NCI-H1105 (cell line): ENCODE data around the gene PIEZO2.
A peak's percentile ranks its signal among the peaks of the same experiment; 100 is the strongest.

Source experiments
- DNase-seq: peaks from one replicate; lab custom pipeline; 2025; lab: John Stamatoyannopoulos, UW

PIEZO2 gene

GRCh38 chr18:10787293-10787901 lies 362.0 kb downstream of the PIEZO2 start:
- peak; percentile 66 for DNase-seq

- no peak for DNase-seq
Measured at GRCh38 chr18:10785798-10786197, 363.6 kb downstream of the PIEZO2 start.

GRCh38 chr18:10784596-10785202 lies 364.7 kb downstream of the PIEZO2 start:
- DNase-seq = no peak

GRCh38 chr18:10783941-10784340 lies 365.4 kb downstream of the PIEZO2 start:
- DNase-seq = no peak

GRCh38 chr18:10776493-10776892 lies 372.9 kb downstream of the PIEZO2 start:
- DNase-seq = no peak

- DNase-seq = no peak
Measured at GRCh38 chr18:10775026-10775425, 374.3 kb downstream of the PIEZO2 start.

- no peak for DNase-seq
Measured at GRCh38 chr18:10771053-10771709, 378.2 kb downstream of the PIEZO2 start.

GRCh38 chr18:10770264-10770663 lies 379.1 kb downstream of the PIEZO2 start:
- DNase-seq = no peak

GRCh38 chr18:10768221-10768620 lies 381.1 kb downstream of the PIEZO2 start:
- no peak for DNase-seq

- DNase-seq = no peak
Measured at GRCh38 chr18:10767658-10768057, 381.7 kb downstream of the PIEZO2 start.

- DNase-seq = no peak
Measured at GRCh38 chr18:10760986-10761385, 388.4 kb downstream of the PIEZO2 start.

GRCh38 chr18:10759241-10759640 lies 390.1 kb downstream of the PIEZO2 start:
- no peak for DNase-seq

- DNase-seq = no peak
Measured at GRCh38 chr18:10757946-10758345, 391.4 kb downstream of the PIEZO2 start.

- DNase-seq = no peak
Measured at GRCh38 chr18:10757349-10757748, 392.0 kb downstream of the PIEZO2 start.

GRCh38 chr18:10755855-10756254 lies 393.5 kb downstream of the PIEZO2 start:
- no peak for DNase-seq

- DNase-seq = no peak
Measured at GRCh38 chr18:10754128-10754527, 395.2 kb downstream of the PIEZO2 start.

GRCh38 chr18:10752382-10752781 lies 397.0 kb downstream of the PIEZO2 start:
- DNase-seq = no peak

- DNase-seq = no peak
Measured at GRCh38 chr18:10751653-10752052, 397.7 kb downstream of the PIEZO2 start.

GRCh38 chr18:10750191-10751035 lies 399.0 kb downstream of the PIEZO2 start:
- DNase-seq = no peak

GRCh38 chr18:10748641-10749040 lies 400.7 kb downstream of the PIEZO2 start:
- DNase-seq = no peak

- no peak for DNase-seq
Measured at GRCh38 chr18:10745971-10746370, 403.4 kb downstream of the PIEZO2 start.

GRCh38 chr18:10745219-10745618 lies 404.1 kb downstream of the PIEZO2 start:
- DNase-seq = no peak

- no peak for DNase-seq
Measured at GRCh38 chr18:10743766-10744165, 405.6 kb downstream of the PIEZO2 start.
